DND-41 (cell line): ENCODE data around the gene CAPSL.

Source experiments
- EZH2 ChIP-seq: IDR thresholded peaks from 3 replicates; pipeline ENCODE4 v1.6.1; 2012; ENCODE audit warnings: borderline replicate concordance, low read depth, mild to moderate bottlenecking, moderate library complexity, low read length, inconsistent platforms; ENCODE audit not compliant: severe bottlenecking
- TF ChIP-seq, protein P1 (sequence below): IDR thresholded peaks from 2 replicates; pipeline ENCODE4 v1.5.1; 2012; ENCODE audit warnings: borderline replicate concordance, low read length, moderate library complexity, mild to moderate bottlenecking; ENCODE audit not compliant: poor library complexity, severe bottlenecking; ENCODE audit errors: extremely low read depth

DNA sequence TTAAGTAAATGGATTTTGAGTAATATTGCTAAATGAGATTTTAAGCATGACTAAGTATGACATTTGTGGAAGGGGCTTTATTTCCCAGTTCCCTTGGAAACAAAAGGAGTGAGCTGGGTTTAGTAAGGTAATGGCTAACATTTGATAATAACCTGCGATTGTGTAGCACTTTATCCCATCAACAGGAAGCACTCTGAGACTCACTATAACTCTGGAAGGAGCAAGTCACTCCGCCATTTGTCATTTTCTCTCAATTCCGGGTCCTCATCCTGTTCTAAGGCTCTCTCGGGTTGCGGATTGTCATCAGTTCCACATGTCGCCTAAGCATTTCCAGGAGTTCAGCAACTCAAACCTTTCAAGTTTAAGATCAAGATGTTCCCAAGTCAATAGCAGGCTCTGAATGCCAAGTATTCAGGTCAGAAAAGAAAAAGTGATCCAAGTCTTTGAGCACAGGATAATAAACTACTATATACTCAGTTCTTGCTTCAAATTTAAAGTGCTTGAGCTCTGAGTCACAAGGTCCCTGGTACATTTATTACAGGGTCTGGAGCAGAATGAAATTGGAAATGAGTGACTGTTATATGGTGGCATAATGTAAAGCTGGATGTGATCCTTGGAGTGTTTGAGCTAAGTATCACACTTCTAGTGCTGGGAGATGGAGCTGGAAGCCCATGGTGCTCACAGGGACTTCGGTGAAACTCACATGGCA is 39.3 kb downstream of the CAPSL start:
- TF ChIP-seq, protein P1, sequence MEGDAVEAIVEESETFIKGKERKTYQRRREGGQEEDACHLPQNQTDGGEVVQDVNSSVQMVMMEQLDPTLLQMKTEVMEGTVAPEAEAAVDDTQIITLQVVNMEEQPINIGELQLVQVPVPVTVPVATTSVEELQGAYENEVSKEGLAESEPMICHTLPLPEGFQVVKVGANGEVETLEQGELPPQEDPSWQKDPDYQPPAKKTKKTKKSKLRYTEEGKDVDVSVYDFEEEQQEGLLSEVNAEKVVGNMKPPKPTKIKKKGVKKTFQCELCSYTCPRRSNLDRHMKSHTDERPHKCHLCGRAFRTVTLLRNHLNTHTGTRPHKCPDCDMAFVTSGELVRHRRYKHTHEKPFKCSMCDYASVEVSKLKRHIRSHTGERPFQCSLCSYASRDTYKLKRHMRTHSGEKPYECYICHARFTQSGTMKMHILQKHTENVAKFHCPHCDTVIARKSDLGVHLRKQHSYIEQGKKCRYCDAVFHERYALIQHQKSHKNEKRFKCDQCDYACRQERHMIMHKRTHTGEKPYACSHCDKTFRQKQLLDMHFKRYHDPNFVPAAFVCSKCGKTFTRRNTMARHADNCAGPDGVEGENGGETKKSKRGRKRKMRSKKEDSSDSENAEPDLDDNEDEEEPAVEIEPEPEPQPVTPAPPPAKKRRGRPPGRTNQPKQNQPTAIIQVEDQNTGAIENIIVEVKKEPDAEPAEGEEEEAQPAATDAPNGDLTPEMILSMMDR = no peak
- TF ChIP-seq EZH2 = no peak
